GM18868 (cell line): ENCODE data around the gene ATP2C2.

Experiments
- ATAC-seq: cut with Tn5 transposase; IDR thresholded peaks from one replicate; pipeline ENCODE4 v1.9.1; 2021; ENCODE audit warnings: mild to moderate bottlenecking, moderate library complexity; ENCODE audit not compliant: unreplicated experiment

The ATP2C2 gene

DNA sequence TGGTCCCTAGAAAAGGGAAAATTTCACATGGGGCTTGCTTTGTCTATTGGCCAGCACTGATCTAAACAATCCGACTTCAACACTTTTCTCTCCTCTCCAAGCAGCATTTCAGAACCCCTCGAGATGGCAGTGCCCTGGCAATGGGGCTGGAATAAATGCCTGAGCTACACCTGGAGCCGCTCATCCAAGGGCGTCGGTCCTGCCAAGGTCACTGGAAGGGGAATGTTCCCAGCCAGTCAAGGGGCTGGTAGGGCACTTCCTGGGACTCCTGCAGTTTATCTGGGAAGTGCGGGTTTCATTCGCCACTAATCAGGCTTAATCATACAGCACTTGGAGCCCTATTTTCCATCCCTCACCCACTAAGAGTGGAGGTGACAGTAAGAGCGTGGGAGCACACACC lies 119.0 kb downstream of the ATP2C2 start:
- no peak for ATAC-seq

DNA sequence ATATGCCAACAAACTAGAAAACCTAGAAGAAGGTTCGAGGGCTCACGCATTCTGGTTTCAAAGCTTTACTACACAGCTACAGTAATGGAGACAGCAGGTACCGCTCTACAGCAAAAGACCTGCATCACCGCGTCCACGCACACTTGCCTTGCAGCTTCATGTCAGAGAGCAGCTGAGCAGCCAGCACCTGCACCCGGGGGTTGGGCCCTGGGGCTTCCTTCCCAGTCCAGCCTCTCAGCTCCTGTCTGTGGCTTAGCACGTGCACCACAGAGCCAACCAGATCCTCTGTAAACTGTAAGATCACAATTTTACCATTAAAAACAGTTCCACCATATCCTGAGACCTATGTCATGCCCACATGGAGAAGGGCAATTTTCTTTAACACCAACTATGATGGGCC lies 120.8 kb downstream of the ATP2C2 start:
- ATAC-seq = no peak

DNA sequence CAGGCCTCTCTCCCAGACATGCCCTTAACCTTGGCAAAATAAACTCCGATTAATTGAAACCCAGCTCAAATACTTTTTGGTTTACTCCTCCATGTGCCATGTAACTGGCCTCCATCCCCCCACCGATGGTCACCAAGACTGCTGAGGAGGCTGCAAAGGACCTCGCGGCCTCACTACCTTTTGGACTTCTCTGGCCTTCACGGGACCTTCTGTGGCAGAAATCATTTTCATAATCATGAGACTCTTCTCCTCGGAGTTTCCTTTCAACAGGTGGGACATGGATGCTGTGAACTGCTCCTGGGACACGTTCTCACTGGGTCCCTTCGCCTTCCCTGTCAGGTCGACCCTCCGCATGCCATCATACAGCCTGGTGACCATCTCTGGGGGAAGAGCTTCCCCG lies 127.2 kb downstream of the ATP2C2 start:
- ATAC-seq = no peak

DNA sequence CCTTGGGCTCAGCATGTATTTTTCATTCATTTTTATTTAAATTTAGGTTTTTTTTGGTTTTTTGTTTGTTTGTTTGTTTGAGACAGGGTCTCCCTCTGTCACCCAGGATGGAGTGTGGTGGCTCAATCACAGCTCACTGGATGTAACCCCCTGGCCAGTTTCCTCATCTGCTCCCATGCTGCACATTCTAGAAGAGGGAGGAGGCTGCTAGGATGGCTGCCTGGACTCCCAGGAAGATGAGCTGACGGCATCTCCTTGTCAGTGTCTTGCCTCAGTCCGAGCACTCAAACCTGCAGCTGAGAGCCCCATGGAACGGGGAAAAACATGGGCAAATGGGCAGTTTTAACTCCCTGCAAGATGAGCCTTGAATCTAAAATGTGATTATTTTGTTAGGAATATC lies 128.7 kb downstream of the ATP2C2 start:
- ATAC-seq = no peak

DNA sequence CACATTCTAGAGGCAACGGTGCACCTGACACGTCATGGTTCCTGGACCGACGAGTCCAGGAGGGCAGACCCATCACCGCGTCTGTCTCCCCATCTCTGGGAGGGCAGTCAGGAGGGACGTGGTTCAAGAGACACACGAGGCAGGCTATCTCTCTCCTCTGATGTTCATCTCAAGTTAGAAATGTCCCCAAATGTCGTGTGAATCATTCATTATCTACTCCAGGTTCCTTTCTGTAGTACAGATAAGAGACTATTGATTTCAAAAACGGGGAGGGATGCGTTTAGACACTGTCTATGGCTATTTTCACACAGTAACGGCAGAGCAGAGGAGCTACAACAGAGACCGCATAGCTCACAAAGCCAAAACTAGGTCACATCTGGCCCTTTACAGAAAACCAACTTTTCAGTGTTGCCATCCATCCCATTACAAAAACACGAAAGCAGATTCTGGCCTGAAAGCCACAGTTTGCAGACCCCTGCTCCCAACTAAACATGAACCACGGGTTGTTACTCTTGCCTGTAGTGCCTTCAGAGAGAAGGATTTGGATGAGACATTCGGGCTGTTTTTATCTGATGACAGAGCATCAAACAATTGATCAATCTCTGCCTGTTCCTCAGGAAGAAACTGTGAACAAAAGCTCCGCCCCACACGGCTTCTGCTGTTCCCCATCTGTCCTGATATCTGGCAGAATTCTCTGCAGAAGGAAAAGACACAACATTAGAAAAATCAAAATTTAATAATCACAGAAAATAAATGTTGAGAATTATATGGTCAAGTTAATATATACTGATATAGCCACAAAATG lies 129.3 kb downstream of the ATP2C2 start:
- no peak for ATAC-seq

DNA sequence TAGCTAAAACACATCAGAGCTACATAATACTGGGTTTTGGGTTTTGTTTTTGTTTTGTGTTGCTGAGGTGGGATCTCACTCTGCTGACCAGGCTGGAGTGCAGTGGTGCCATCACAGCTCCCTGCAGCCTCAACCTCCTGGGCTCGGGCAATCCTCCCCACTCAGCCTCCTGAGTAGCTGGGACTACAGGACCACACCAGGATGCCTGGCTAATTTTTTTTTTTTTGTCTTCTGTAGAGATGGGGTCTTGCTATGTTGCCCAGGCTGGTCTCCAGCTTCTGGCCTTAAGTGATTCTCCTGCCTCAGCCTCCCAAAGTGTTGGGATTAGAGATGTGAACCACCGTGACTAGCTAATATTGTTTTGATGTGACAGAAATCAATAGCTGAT lies 129.9 kb downstream of the ATP2C2 start:
- no peak for ATAC-seq

DNA sequence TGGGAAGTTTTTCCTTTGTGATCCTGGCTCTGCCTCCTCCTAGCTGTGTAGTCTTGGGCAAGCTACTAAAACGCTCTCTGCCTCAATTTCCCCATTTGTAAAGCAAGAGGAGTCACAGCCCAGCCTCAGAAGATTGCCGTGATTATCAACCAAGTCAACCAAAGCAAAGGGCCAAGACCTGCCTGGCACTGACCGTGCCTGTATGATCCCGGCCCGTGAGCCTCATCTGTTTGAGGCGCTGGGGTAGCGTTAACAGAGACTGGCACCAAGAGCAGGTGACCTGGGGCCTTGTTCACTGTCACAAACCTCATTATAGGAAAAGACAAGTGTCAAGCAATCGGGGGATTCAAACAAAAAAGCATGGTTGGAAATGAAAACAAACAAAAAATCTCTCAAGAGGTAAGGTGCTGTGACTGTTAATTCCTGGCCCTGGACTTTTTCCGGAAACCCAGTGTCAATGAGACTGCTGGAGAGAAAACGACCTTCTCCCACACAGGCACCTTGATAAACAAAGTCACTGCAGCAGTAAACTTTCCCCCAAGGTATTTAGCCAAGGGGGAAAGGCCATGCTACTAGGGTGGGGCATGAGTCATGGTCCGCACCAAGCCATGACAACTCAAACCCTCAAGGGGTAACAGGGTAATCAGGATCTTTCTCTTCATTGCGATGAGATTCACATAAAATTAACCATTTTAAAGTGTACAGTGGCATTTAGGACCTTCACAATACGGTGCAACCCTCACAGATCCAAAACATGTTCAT lies 130.7 kb downstream of the ATP2C2 start:
- no peak for ATAC-seq

DNA sequence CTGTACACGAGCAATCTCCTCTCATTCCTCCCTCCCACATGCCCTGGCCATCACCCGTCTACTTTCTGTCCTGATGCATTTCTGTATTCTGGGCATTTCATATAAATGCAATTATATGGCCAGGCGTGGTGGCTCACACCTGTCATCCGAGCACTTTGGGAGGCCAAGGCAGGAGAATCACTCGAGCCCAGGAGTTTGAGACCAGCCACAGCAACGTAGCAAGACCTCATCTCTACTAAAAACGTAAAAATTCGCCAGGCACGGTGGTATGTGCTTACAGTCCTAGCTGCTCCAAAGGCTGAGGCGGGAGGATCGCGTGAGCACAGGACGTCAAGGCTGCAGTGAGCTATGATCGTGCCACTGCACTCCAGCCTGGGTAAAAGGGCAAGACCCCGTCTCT lies 131.3 kb downstream of the ATP2C2 start:
- ATAC-seq = no peak

DNA sequence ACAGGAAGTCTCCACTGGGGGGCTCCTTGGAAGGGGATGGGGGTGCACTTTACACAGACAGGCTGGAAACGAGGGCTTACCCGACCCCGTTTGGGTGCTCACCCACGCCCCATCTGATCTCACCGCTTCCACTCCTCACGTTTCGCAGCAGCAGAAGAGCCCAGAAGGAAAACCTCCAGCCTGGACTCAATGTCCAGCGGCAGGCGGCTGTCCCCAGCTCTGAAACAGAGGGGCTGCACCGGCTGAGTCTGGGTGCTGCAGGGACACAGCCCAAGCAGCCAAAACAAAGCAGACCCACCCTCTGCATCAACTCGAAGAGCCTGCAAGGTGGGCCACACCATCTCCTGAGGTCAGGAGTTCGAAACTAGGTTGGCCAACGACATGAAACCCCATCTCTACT lies 132.2 kb downstream of the ATP2C2 start:
- no peak for ATAC-seq

DNA sequence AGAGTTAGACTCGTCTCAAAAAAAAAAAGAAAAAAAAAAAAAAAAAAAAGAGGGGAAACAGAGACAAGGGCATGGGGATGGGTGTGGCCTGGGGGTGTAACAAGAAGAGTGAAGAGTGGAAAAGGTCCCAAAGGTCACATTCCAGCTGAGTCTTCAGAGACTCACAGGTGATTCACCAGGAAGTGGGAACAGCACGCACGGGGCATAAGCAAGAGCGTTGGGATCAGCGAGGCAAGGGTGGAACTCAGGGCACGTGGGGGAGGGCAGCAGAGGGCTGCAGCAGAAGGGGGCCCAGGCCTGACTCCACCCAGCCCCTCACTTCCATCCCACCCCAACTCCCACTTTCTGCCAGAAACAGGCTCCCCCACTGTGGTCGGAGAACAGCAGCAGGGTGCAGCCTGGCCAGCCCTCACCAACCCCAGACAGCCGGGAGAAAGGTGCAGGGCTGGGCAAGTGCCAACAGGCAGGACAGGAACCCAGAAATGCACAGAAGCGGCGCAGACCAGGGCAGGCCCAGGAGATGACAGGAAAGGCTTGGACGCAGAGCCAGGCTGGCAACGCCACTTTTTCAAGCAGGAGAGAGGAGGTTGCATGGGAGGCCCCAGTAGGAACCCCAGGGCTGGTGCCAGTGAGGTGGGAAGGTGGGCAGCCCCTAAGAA lies 132.9 kb downstream of the ATP2C2 start:
- no peak for ATAC-seq

DNA sequence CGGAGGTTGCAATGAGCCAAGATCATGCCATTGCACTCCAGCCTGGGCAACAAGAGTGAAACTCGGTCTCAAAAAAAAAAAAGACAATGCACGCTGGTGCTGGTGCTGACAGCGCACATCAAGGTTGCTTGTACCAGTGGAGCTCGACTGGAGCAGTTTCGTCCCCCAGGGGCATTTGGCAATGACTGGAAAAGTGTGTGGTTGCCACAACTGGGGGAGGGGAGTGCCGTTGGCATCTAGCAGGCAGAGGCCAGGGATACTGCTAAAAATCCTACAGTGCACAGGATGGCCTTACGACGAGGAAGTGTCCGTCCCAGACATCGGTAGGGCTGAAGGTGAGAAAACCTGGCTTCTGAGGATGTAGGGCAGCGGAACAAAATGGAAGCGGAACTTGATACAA lies 133.7 kb downstream of the ATP2C2 start:
- ATAC-seq = no peak

DNA sequence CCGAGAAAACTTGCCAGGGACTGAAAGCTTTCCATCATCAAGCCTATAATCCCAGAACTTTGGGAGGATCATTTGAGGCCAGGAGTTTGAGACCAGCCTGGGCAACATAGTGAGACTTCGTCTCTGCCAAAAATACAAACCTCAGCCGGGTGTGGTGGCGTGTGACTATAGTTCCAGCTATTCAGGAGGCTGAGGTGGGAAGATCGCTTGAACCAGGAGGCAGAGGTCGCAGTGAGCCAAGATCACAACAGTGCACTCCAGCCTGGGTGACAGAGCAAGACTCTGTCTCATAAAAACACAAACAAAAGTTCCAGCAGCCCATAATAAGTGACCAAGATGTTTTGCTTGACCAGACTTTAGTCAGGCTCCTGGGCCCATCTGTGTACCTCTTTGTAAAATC lies 134.2 kb downstream of the ATP2C2 start:
- no peak for ATAC-seq

DNA sequence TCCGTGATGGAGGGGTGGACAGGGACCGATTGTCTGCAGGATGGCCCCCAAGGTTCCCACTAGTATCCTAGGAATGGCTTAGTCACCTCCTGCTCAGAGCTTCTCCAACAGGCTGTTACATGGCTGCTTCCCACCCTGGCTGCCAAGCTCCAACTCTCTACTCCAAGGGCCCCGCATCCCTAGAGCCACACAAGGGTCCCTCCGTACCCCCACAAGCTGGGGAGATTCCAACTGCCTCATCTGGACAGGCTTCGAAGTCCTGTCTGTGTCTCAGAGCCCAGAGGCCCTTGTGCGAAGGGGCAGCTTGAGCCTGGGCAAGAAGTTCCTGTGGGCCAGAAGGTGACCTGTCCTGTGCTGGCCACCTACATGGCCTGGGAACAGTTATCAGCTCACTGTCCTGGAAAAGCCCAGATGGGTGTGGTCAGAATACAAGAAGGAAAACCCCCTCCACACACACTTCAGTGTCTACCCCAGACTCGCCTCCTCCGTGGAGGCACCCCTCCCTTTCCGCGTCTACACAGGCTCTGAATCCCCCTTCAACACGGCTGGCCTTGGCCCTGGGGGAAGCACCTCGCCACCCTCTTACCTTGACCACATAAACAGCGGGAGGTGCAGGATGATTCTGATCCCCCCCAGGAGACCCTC lies 135.5 kb downstream of the ATP2C2 start:
- no peak for ATAC-seq

DNA sequence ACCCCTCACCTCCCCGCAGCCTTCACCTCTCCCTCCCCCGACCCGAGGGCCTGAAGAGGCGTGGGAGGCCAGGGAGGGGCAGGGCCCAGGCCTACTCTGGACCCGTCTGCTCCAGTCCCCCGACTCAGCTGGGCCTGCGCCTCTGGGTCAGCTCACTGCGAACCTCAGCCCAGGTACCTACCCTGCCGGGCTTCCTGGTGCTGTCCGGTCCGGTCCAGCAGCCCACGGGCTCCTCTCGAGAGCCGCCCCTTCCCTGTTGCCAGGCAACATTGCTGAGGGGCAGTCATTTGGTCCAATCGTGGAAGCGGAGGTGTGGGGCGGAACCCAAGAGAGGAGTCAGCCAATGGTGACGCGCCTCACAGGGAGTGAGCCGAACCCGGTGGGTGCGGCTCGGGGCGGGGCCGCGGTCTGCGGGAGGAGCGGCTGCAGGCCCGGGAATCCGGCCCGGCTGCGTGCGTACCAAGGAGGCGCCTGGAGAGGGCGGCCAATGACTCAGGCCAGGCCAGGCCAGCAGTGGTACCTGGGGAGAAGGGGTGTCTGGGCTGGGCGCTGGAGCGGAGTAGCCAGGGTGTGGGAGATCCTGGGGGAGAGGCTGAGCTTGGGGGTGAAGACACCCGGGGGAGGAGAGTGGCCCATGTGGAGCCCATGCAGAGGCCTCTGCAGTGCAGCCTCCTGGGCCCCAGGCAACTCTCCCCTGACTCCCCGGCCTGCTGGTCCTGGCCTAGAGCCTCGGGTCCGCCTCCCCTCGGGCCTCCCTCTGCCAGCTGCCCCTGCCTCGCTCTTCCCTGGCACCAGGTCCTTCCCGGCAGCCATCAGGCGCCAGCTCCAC lies 136.3 kb downstream of the ATP2C2 start, which contains the start of gene MEAK7:
TSS of gene MEAK7 (minus strand) at position 240 of the 829 bp plus-strand sequence. CDS start 6,573 bp downstream, outside the sequence.
- ATAC-seq = peak; percentile 93

DNA sequence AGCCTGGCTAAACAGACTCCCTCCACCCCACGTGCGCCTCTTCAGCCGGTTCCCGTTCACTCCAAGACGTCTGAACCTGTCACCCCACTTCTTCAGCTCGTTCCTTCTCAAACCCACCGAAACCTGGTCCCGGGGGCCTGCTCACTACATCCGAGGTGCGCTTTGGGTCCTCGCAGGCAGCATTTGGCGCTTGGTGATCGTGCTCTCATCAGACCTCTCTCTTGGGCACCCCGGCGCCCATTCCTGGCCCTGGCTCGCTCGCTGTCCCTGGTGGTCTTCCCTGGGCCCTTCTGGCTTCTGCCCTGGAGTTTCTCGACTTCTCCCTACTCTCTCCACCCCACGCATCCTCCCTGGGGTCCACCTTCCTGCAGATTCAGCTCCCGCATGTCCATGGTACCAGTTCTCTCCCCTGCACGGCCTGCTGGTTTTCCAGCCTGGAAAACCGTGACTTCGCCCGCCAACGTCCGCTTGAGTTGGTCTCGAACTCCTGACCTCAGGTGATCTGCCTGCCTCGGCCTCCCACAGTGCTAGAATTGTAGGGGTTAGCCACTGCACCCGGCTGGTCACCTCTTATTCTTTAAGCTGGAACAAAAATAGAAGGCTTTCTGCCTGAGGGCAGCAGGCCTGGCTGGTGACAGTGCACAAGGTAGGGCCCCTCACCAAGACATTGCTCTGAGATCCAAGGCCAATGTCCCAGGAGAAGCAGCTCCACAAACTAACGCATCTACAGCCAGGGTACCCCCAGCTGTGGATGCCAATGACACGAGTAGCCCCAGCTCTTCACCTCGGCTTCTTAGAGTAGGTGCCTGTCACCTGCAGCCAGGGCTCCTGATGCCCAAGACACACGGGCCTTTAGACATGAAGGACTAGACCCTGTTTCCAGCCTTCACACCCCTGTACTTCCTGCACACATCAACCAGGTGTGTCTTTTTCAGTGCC lies 137.2 kb downstream of the ATP2C2 start:
- ATAC-seq = no peak

DNA sequence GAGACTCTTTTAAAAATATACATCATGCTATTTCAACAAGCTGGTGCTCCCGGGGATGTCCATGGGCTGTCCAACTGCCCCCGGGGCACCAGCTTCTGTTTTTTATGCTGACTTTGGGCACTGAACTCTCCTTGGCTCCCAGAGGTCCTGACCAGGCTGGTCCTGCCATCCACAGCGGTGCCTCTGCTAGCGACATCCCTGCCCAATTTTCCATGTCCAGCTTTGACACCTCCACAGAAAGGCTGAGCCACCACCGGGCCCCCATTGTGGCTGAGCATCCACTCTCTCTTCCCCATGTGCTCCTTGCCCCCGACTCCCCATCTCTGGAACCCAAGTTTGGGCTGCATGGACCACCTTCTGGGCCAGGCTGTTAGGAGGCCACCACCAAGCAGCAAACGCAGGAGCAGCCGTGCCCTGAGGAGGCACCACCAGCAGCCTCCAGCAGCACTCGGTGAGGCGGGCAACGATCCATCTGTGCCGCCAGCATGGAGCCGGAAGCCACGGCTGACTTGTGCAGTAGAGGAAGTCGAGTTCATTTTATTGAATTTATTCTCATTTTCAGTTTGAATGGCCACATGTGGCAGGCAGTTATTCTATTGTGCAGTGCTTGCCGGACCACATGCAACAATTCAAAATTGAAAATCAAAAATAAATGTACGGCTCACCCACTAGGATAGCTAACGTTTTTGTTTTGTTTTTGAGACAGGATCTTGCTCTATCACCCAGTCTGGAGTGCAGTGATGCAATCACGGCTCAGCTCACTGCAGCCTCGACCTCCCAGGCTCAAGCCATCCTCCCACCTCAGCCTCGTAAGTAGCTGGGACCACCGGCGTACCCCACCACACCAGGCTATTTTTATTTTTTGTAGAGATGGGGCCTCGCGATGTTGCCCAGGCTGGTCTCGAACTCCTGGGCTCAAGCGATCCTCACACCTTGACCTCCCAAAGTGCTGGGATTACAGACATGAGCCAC lies 139.0 kb downstream of the ATP2C2 start:
- no peak for ATAC-seq

DNA sequence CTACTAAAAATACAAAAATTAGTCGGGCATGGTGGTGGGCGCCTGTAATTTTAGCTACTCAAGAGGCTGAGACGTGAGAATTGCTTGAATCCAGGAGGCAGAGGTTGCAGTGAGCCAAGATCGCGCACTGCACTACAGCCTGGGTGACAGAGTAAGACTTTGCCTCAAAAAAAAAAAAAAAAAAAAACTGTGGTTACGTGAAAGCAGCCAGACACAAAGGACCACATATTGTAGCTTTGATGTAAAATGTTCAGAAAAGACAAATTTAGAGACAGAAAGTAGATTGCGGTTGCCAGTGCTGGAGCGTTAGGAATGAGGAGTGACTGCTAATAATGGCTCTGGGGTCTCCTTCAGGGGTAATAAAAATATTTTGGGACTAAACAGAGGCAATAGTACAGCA lies 140.2 kb downstream of the ATP2C2 start:
- ATAC-seq = no peak
